ENCODE results near the gene MARCO.

DNA sequence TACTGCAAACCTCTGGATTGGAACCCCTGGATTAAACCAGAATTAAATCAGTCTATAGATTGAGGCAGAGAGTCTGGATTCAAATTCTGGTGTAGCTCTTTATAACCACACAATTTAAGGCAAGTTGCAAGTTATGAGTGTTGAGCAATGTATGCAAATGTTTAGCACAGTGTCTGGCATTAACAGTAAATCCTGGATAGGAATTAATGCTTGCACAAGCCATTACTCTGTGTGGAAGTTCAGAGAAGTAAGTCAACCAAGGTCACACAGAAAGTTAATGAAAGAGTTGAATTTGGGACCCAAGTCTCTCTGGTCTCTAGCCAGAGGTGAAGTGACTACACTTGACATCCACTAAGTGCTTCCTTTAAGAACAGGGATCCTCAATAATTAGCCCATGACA lies 2.0 kb upstream of the MARCO start:
- TF ChIP-seq, protein P1, sequence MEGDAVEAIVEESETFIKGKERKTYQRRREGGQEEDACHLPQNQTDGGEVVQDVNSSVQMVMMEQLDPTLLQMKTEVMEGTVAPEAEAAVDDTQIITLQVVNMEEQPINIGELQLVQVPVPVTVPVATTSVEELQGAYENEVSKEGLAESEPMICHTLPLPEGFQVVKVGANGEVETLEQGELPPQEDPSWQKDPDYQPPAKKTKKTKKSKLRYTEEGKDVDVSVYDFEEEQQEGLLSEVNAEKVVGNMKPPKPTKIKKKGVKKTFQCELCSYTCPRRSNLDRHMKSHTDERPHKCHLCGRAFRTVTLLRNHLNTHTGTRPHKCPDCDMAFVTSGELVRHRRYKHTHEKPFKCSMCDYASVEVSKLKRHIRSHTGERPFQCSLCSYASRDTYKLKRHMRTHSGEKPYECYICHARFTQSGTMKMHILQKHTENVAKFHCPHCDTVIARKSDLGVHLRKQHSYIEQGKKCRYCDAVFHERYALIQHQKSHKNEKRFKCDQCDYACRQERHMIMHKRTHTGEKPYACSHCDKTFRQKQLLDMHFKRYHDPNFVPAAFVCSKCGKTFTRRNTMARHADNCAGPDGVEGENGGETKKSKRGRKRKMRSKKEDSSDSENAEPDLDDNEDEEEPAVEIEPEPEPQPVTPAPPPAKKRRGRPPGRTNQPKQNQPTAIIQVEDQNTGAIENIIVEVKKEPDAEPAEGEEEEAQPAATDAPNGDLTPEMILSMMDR (IDR thresholded peaks at IDR 0.05; ENCODE audit: low read length): no peak
- no peak for TF ChIP-seq EZH2 (IDR thresholded peaks at IDR 0.05; ENCODE audit: borderline replicate concordance, low read length)

Measured in OCI-LY1 (cell line).